ENCODE measurements around the gene SLC8A1.

Gene SLC8A1

GRCh38 chr2:40457837-40458236 is 5.9 kb upstream of the SLC8A1 start:
- DNase-seq = no peak

GRCh38 chr2:40457366-40457765 is 5.5 kb upstream of the SLC8A1 start:
- DNase-seq = no peak

GRCh38 chr2:40456926-40457325 is 5.0 kb upstream of the SLC8A1 start:
- no peak for DNase-seq

GRCh38 chr2:40455661-40456060 is 3.8 kb upstream of the SLC8A1 start:
- DNase-seq = no peak

- DNase-seq = no peak
Measured at GRCh38 chr2:40454321-40454720, 2.4 kb upstream of the SLC8A1 start.

- DNase-seq = no peak
Measured at GRCh38 chr2:40452786-40453185, 896 bp upstream of the SLC8A1 start.

- peak; percentile 36 for DNase-seq
Measured at GRCh38 chr2:40450796-40451430, 977 bp downstream of the SLC8A1 start.

- DNase-seq = no peak
Measured at GRCh38 chr2:40450066-40450795, 1.7 kb downstream of the SLC8A1 start.

GRCh38 chr2:40448476-40449079 is 3.3 kb downstream of the SLC8A1 start:
- peak; percentile 38 for DNase-seq

- DNase-seq = no peak
Measured at GRCh38 chr2:40445467-40445866, 6.4 kb downstream of the SLC8A1 start.

GRCh38 chr2:40440835-40441234 is 11.1 kb downstream of the SLC8A1 start:
- DNase-seq = no peak

GRCh38 chr2:40439473-40439872 is 12.4 kb downstream of the SLC8A1 start:
- no peak for DNase-seq

GRCh38 chr2:40436093-40436475 is 15.8 kb downstream of the SLC8A1 start:
- DNase-seq = no peak

GRCh38 chr2:40435426-40436092 is 16.3 kb downstream of the SLC8A1 start:
- no peak for DNase-seq

GRCh38 chr2:40434731-40435271 is 17.1 kb downstream of the SLC8A1 start:
- DNase-seq = no peak

GRCh38 chr2:40433736-40434135 is 18.2 kb downstream of the SLC8A1 start:
- DNase-seq = no peak

- no peak for DNase-seq
Measured at GRCh38 chr2:40432921-40433483, 18.9 kb downstream of the SLC8A1 start.

GRCh38 chr2:40431600-40431955 is 20.3 kb downstream of the SLC8A1 start:
- DNase-seq = no peak

- DNase-seq = peak; percentile 2
Measured at GRCh38 chr2:40430776-40431599, 20.9 kb downstream of the SLC8A1 start.

GRCh38 chr2:40428439-40428838 is 23.5 kb downstream of the SLC8A1 start:
- no peak for DNase-seq

- no peak for DNase-seq
Measured at GRCh38 chr2:40421631-40422297, 30.1 kb downstream of the SLC8A1 start.

GRCh38 chr2:40420478-40420877 is 31.4 kb downstream of the SLC8A1 start:
- no peak for DNase-seq
